CD14-positive monocyte (primary cell): Measurements from ENCODE around the gene PRL. TPM values are rescaled to one million over a fixed set of nuclear protein-coding genes. Genes with fewer than 3 reads are reported as not detected.

Experiments
- DNase-seq, 3 donors: peaks; one replicate each; pipeline ENCODE4 v3.0.0-alpha.2; 2011 to 2022
- H2AFZ ChIP-seq: 2 replicates; pipeline ENCODE4 v1.6.0; 2012; ENCODE audit warnings: mild to moderate bottlenecking, low read depth, low read length, inconsistent platforms; ENCODE audit not compliant: insufficient read depth, poor library complexity, severe bottlenecking
- H3K27ac ChIP-seq, 2 donors: 1 replicate in 1 of 2; 2 replicates in 1 of 2; pipeline ENCODE4 v1.5.1; 2012 to 2013; ENCODE audit warnings: low read length in 2 of 2, control low read depth in 1 of 2, inconsistent platforms in 1 of 2, low read depth in 1 of 2, mild to moderate bottlenecking in 1 of 2
- H3K27me3 ChIP-seq, 2 donors: one replicate each; pipeline versions ENCODE4 v1.6.0 to v1.6.1; 2011 to 2013; ENCODE audit warnings: low read length in 2 of 2; ENCODE audit not compliant: control insufficient read depth in 2 of 2, insufficient read depth in 2 of 2
- H3K36me3 ChIP-seq, 2 donors: replicated peaks in 1 of 2; 1 replicate in 1 of 2; 2 replicates in 1 of 2; pipeline versions ENCODE4 v1.5.1 to v1.6.1; 2012 to 2013; ENCODE audit warnings: low read length in 2 of 2, control low read depth in 1 of 2, inconsistent platforms in 1 of 2, mild to moderate bottlenecking in 1 of 2; ENCODE audit not compliant: insufficient read depth in 2 of 2, control insufficient read depth in 1 of 2
- H3K4me1 ChIP-seq, 2 donors: 1 replicate in 1 of 2; 2 replicates in 1 of 2; pipeline versions ENCODE4 v1.5.1 to v1.6.1; 2012 to 2013; ENCODE audit warnings: low read length in 2 of 2, control low read depth in 1 of 2, inconsistent platforms in 1 of 2, mild to moderate bottlenecking in 1 of 2, moderate library complexity in 1 of 2; ENCODE audit not compliant: insufficient read depth in 2 of 2, control insufficient read depth in 1 of 2
- H3K4me2 ChIP-seq: replicated peaks from 2 replicates; pipeline ENCODE3; 2012; ENCODE audit warnings: low read length, moderate library complexity, mild to moderate bottlenecking; ENCODE audit not compliant: poor library complexity, severe bottlenecking; ENCODE audit errors: extremely low read depth
- H3K4me3 ChIP-seq, 3 experiments: fragments of 200-600 bp in 1 of 3; sonication (generic) in 1 of 3; replicated peaks in 1 of 3; 1 replicate in 2 of 3; 2 replicates in 1 of 3; pipeline ENCODE4 v1.5.1; 2011 to 2013; ENCODE audit warnings: low read length in 3 of 3, mild to moderate bottlenecking in 3 of 3, control low read depth in 2 of 3, low read depth in 2 of 3, inconsistent platforms in 1 of 3, moderate library complexity in 1 of 3
- H3K79me2 ChIP-seq: 2 replicates; pipeline ENCODE4 v1.6.0; 2012; ENCODE audit warnings: mild to moderate bottlenecking, control low read depth, inconsistent platforms, low read length, moderate library complexity; ENCODE audit not compliant: insufficient read depth
- H3K9ac ChIP-seq: 2 replicates; pipeline ENCODE4 v1.6.0; 2017; ENCODE audit warnings: low read length, mild to moderate bottlenecking; ENCODE audit not compliant: insufficient read depth, poor library complexity, severe bottlenecking
- H3K9me3 ChIP-seq, 2 donors: replicated peaks in 1 of 2; 1 replicate in 1 of 2; 2 replicates in 1 of 2; pipeline versions ENCODE4 v1.5.1 to v1.6.1; 2012 to 2013; ENCODE audit warnings: low read length in 2 of 2, control low read depth in 1 of 2; ENCODE audit not compliant: control insufficient read depth in 1 of 2, insufficient read depth in 1 of 2
- H4K20me1 ChIP-seq: 2 replicates; pipeline ENCODE4 v1.6.0; 2012; ENCODE audit warnings: mild to moderate bottlenecking, low read length, control low read depth, moderate library complexity; ENCODE audit not compliant: insufficient read depth
- H3K27ac Mint-ChIP-seq, 7 donors: one replicate each; pipeline ENCODE4 v1.8.0; 2020; ENCODE audit warnings: mild to moderate bottlenecking in 7 of 7, mixed read lengths in 7 of 7, moderate library complexity in 6 of 7, inconsistent platforms in 2 of 7
- H3K27me3 Mint-ChIP-seq, 3 donors: one replicate each; pipeline ENCODE4 v1.8.0; 2021 to 2022; ENCODE audit warnings: low read depth in 3 of 3, mild to moderate bottlenecking in 3 of 3, mixed read lengths in 3 of 3, moderate library complexity in 3 of 3, inconsistent platforms in 1 of 3
- H3K36me3 Mint-ChIP-seq, 2 donors: one replicate each; pipeline ENCODE4 v1.8.0; 2020; ENCODE audit warnings: mixed read lengths in 2 of 2, inconsistent platforms in 1 of 2, mild to moderate bottlenecking in 1 of 2
- H3K4me1 Mint-ChIP-seq: one replicate; pipeline ENCODE4 v1.8.0; 2020; ENCODE audit warnings: mild to moderate bottlenecking, mixed read lengths
- H3K4me3 Mint-ChIP-seq, 2 donors: one replicate each; pipeline ENCODE4 v1.8.0; 2020; ENCODE audit warnings: mild to moderate bottlenecking in 2 of 2, mixed read lengths in 2 of 2, moderate library complexity in 1 of 2
- H3K9me3 Mint-ChIP-seq, 7 donors: one replicate each; pipeline ENCODE4 v1.8.0; 2020 to 2022; ENCODE audit warnings: mixed read lengths in 7 of 7, mild to moderate bottlenecking in 6 of 7, moderate library complexity in 6 of 7, inconsistent platforms in 2 of 7
- CTCF ChIP-seq: fragments of 200-600 bp; IDR thresholded peaks from one replicate; pipeline ENCODE4 v1.8.0; 2022; ENCODE audit warnings: antibody characterized with exemption, mild to moderate bottlenecking
- WGBS: methylation state at CpG from one replicate; pipeline ENCODE4 v1.1.5; 2013; ENCODE audit warnings: missing lambda C conversion rate; ENCODE audit not compliant: insufficient coverage; 5-methylcytosine and 5-hydroxymethylcytosine counted together
- intact Hi-C, 2 donors: fragments of 100-400 bp; cut with micrococcal nuclease; formaldehyde crosslinking; loops; one replicate each; pipeline versions ENCODE4 v1.15.0 to v1.15.1; 2023
- polyA plus RNA-seq, 3 donors: library from polyadenylated mRNA; depleted of rRNA in 1 of 3; unstranded in 2 of 3; stranded (reverse) in 1 of 3; fragments of 300-500 nt in 2 of 3; fragments of >200 nt in 1 of 3; fragmentation: Illumina TruSeq in 2 of 3; gene quantifications; 1 replicate in 2 of 3; 2 replicates in 1 of 3; pipeline ENCODE4 v1.2.3, GENCODE V29; 2012 to 2021

The PRL gene
- polyA plus RNA-seq, 3 donors = 0.13 to 0.42 TPM; not detected in 1

GRCh38 chr6:22308939-22309338 lies 12.1 kb upstream of the PRL start:
- H3K27ac ChIP-seq = no peak overlapping the region
- H3K9me3 ChIP-seq = peaks cover 17 to 26% of the 10 kb centered on the region in 2 donors
- no CpG with 5 or more reads among the region's 2 CpGs for WGBS
- H3K27me3 ChIP-seq = no peaks in the 10 kb centered on the region
- H3K27ac Mint-ChIP-seq = no peak overlapping the region
- H3K4me1 Mint-ChIP-seq = peaks cover 10% of the 10 kb centered on the region
- H3K4me3 ChIP-seq = no peak overlapping the region
- peak overlapping the region; percentile 24 for H2AFZ ChIP-seq
- no peaks in the 10 kb centered on the region for H3K79me2 ChIP-seq
- H3K4me1 ChIP-seq = peaks cover 9 to 13% of the 10 kb centered on the region in 2 donors
- no peaks in the 10 kb centered on the region for H4K20me1 ChIP-seq
- no peaks in the 10 kb centered on the region for H3K27me3 Mint-ChIP-seq
- H3K9ac ChIP-seq = no peak overlapping the region
- H3K36me3 Mint-ChIP-seq = no peaks in the 10 kb centered on the region
- peaks cover 18 to 43% (median 30%) of the 10 kb centered on the region in 7 donors for H3K9me3 Mint-ChIP-seq
- no peak overlapping the region for H3K4me2 ChIP-seq
- TF ChIP-seq CTCF = no peak
- intact Hi-C loops = no loop called here
- no peaks in the 10 kb centered on the region for H3K36me3 ChIP-seq
- DNase-seq = no peak
- H3K4me3 Mint-ChIP-seq = no peak overlapping the region

GRCh38 chr6:22306741-22307466 lies 10.1 kb upstream of the PRL start:
- WGBS = no CpG with 5 or more reads among the region's 3 CpGs

More at GRCh38 chr6:22306741-22307466, 10.1 kb upstream of the PRL start:
- Histone ChIP-seq H3K27ac (no peak overlapping the region), H3K4me1 (peaks cover 6 to 16% of the 10 kb centered on the region in 2 donors), H3K4me2 (no peak overlapping the region), H2AFZ (no peak overlapping the region), H3K9me3 (peaks cover 5 to 16% of the 10 kb centered on the region in 2 donors), H3K9ac (no peak overlapping the region), H3K4me3 (no peak overlapping the region), H3K27me3 (no peaks in the 10 kb centered on the region), H4K20me1 (no peaks in the 10 kb centered on the region), H3K79me2 (no peaks in the 10 kb centered on the region), H3K36me3 (no peaks in the 10 kb centered on the region)
- Mint-ChIP-seq H3K27me3 (no peaks in the 10 kb centered on the region), H3K4me3 (no peak overlapping the region), H3K4me1 (peaks cover 13% of the 10 kb centered on the region), H3K36me3 (no peaks in the 10 kb centered on the region), H3K9me3 (peaks cover 9 to 27% (median 18%) of the 10 kb centered on the region in 7 donors), H3K27ac (no peak overlapping the region)
- no peak for TF ChIP-seq CTCF
- DNase-seq = no peak
- intact Hi-C loops = no loop called here
